ENCODE data around the gene TKFC.

DNA sequence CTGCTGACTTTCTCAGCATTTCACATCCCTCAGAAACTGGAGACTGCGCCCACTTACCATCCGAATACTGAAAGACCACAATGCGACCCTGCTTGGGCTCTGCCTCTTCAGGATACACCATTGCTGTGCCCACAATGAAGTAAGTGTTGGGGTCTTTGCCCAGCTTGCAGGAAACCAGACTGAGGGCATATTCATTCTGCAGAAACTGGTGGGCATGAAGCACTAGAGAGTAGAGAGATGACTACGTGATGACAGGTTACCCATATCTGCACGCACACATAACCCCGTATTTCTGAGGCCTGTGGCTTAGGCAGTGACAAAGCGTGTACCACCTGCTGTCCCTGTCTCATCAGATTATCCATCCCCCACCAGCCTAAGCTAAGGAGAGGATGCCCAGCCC lies 23.3 kb upstream of the TKFC start:
- TF ChIP-seq, protein P1, sequence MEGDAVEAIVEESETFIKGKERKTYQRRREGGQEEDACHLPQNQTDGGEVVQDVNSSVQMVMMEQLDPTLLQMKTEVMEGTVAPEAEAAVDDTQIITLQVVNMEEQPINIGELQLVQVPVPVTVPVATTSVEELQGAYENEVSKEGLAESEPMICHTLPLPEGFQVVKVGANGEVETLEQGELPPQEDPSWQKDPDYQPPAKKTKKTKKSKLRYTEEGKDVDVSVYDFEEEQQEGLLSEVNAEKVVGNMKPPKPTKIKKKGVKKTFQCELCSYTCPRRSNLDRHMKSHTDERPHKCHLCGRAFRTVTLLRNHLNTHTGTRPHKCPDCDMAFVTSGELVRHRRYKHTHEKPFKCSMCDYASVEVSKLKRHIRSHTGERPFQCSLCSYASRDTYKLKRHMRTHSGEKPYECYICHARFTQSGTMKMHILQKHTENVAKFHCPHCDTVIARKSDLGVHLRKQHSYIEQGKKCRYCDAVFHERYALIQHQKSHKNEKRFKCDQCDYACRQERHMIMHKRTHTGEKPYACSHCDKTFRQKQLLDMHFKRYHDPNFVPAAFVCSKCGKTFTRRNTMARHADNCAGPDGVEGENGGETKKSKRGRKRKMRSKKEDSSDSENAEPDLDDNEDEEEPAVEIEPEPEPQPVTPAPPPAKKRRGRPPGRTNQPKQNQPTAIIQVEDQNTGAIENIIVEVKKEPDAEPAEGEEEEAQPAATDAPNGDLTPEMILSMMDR (IDR thresholded peaks at IDR 0.05; ENCODE audit: insufficient read depth, low read length): no peak
- no peak for TF ChIP-seq GABPA (IDR thresholded peaks at IDR 0.05; ENCODE audit: low read depth)
- TF ChIP-seq, protein P2, sequence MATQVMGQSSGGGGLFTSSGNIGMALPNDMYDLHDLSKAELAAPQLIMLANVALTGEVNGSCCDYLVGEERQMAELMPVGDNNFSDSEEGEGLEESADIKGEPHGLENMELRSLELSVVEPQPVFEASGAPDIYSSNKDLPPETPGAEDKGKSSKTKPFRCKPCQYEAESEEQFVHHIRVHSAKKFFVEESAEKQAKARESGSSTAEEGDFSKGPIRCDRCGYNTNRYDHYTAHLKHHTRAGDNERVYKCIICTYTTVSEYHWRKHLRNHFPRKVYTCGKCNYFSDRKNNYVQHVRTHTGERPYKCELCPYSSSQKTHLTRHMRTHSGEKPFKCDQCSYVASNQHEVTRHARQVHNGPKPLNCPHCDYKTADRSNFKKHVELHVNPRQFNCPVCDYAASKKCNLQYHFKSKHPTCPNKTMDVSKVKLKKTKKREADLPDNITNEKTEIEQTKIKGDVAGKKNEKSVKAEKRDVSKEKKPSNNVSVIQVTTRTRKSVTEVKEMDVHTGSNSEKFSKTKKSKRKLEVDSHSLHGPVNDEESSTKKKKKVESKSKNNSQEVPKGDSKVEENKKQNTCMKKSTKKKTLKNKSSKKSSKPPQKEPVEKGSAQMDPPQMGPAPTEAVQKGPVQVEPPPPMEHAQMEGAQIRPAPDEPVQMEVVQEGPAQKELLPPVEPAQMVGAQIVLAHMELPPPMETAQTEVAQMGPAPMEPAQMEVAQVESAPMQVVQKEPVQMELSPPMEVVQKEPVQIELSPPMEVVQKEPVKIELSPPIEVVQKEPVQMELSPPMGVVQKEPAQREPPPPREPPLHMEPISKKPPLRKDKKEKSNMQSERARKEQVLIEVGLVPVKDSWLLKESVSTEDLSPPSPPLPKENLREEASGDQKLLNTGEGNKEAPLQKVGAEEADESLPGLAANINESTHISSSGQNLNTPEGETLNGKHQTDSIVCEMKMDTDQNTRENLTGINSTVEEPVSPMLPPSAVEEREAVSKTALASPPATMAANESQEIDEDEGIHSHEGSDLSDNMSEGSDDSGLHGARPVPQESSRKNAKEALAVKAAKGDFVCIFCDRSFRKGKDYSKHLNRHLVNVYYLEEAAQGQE (IDR thresholded peaks at IDR 0.05; ENCODE audit: insufficient replicate concordance, low read depth): no peak
- no peak for TF ChIP-seq POLR2AphosphoS5 (IDR thresholded peaks at IDR 0.05; ENCODE audit: low read depth)
- TF ChIP-seq SPI1 (IDR thresholded peaks at IDR 0.05; ENCODE audit: borderline replicate concordance, low read depth): no peak

All from HL-60 (cell line).